Occipital lobe (tissue), 2 donors: ENCODE data around the gene LCMT1. TPM values are rescaled to one million over a fixed set of nuclear protein-coding genes. Genes with fewer than 3 reads are reported as not detected.
"Not testable (repeated sequence)": the region's sequence is repeated elsewhere in the genome, so short reads cannot be mapped to it uniquely, and the experiment has no call there.

ENCODE experiments used
- DNase-seq: peaks from one replicate; lab custom pipeline; 2025; lab: John Stamatoyannopoulos, UW
- total RNA-seq: library from RNA; depleted of rRNA; stranded (reverse); fragments of >200 nt; gene quantifications from one replicate; pipeline ENCODE4 v1.2.3, GENCODE V29; 2014

The LCMT1 gene
- total RNA-seq, 1 donor from 2014 or later: 42.3 TPM

- no peak for DNase-seq
These were observed 30.1 kb downstream of the LCMT1 start for GRCh38 chr16:25141648-25142047.

GRCh38 chr16:25143928-25144327 is 32.4 kb downstream of the LCMT1 start:
- DNase-seq: no peak

DNA sequence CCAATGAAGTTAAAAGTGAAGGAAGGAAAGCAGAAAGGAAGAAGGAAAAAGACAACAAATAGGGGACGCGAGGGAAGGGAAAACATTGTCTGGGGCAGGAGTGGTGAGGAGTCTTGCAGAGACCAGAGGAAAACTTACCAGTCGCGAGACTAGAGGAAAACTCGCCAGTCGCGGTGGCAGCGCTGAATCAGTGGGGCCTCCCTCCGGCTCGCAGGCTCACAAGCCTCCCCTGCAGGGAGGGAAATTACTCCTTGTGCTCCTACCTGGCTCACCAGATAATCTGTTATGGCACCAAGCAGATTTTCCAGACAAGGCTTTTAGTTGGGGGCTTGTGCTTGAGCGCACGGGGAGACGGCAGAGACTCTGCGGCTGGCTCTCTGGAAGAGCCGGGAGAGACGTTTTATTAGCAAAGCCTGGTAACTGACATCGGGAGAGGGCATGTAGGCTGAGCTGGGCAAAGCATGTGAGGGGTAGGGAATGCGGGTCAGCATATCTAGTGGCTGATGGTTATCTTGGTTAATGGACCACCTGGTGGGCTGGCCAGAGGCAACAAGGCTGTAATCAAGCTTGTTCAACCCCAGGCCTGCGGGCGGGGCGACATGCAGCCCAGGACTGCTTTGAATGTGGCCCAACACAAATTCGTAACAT is 37.1 kb downstream of the LCMT1 start:
- DNase-seq: no peak

DNA sequence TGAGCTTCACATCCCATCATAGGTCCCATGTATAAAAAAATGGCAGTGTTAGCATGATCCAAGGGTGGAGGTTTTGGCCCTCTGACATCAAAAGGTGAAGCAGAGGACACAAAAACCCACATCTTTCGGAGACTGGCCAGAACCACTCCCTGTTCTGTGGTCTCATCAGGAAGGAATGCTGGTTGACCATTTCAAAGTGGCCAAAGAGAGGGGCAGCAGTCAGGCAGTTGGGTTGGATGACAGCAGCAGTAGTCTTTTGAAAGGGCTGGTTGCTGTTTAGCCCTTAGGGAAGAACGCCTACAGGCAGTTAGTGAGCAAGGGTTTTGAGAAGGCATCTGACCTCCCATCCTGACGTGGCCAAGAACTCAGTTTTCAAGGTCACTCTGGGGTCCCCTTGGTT is 40.5 kb downstream of the LCMT1 start:
- no peak for DNase-seq

GRCh38 chr16:25155553-25156460 is 44.3 kb downstream of the LCMT1 start:
- no peak for DNase-seq

DNA sequence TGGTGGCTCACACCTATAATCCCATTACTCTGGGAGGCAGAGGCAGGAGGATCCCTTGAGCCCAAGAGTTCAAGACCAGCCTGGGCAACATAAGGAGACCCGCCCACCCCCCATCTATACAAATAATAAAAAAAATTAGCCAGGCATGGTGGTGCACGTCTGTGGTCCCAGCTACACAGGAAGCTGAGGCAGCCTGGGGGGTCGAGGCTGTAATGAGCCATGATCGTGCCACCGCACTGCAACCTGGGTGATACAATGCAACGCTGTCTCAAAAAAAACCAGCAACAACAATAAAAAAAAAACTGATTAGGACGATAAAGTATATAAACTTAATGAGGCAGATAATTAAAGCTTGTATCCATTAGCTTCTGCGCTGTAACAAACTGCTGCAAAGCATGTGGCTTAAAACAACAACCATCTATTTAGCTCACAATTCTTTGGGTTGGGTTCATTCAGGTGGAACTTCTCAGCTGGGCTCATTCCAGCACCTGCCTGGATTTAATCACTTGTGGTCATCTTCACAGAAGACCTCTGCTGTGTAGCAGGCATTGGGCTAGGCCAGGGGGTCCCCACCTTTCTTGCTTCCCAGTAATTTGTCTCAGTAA is 45.8 kb downstream of the LCMT1 start:
- no peak for DNase-seq

- DNase-seq: no peak
These were observed 46.9 kb downstream of the LCMT1 start for GRCh38 chr16:25158401-25158800.

DNA sequence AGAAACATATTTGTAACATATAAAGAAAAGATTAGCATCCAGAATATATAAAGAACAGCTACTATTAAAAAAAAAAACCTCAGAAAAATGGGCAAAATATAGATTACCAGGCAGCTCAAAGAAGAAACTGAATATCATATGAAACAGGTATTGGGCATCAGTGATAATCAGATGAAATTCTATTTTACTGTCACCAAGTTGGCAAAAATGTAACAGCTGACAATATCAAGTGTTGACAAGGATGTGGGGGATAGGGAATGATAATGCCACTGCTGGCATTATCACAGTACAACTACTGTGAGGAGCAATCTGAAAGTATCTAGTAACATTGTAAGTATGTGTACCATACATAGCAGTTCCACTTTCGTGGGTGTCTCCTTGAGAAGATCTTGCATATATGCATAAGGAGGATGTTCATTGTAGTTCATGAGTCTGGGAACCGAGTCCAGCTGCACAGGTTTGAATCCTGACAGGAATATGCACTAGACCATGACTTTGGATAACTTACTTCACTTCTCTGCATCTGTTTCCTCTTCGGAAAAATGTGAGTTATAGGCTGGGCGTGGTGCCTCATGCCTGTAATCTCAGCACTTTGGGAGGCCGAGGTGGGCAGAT is 50.3 kb downstream of the LCMT1 start:
- no peak for DNase-seq

GRCh38 chr16:25163683-25164082 is 52.1 kb downstream of the LCMT1 start:
- DNase-seq: no peak

- no peak for DNase-seq
These were observed 53.7 kb downstream of the LCMT1 start for GRCh38 chr16:25165284-25165683.

DNA sequence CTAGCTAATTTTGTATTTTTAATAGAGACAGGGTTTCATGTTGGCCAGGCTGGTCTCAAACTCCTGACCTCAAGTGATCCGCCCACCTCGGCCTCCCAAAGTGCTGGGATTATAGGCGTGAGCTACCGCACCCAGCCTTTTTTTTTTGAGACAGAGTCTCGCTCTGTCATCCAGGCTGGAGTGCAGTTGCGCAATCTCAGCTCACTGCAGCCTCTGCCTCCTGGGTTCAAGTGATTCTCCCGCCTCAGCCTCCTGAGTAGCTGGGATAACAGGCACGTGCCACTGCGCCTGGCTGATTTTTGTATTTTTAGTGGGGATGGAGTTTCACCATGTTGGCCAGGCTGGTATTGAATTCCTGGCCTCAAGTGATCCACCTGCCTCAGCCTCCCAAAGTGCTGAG is 56.4 kb downstream of the LCMT1 start:
- DNase-seq: not testable (repeated sequence)

DNA sequence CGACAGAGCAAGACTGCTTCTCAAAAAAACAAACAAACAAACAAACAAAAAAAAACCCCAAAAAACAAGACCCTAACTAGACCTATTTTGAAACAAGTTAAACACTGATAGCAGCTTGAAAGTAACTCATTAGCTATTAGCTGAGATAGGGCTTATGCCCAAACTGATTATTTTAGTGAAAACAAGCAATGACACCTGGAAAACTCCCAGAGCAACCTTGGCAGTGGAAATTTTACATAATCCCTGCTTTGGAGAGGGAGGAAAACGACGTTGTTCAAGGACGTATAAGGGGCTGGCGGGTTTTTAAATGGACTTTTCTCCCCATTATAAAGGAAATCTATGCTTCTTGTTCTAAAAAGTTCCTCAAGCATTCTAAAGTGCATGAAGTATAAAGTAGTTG is 59.8 kb downstream of the LCMT1 start:
- no peak for DNase-seq

- no peak for DNase-seq
These were observed 61.3 kb downstream of the LCMT1 start for GRCh38 chr16:25172831-25173230.

GRCh38 chr16:25174285-25174684 is 62.7 kb downstream of the LCMT1 start:
- DNase-seq: no peak

GRCh38 chr16:25176136-25176535 is 64.6 kb downstream of the LCMT1 start:
- DNase-seq: no peak

GRCh38 chr16:25177512-25177830 is 65.9 kb downstream of the LCMT1 start:
- no peak for DNase-seq

GRCh38 chr16:25177831-25178688 is 66.5 kb downstream of the LCMT1 start:
- DNase-seq: no peak

DNA sequence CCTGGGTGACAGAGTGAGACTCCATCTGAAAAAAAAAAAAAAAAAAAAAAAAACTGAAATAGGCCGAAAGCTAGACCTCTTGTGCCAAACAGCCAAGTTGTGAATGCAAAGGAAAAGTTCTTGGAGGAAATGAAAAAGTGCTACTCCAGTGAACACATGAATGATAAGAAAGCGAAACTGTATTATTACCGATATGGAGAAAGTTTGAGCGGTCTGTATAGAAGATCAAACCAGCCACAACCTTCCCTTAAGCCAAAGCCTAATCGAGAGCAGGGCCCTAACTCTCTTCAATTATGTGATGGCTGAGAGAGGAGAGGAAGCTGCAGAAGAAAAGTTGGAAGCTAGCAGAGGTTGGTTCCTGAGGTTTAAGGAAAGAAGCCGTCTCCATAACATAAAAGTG is 69.7 kb downstream of the LCMT1 start:
- not testable (repeated sequence) for DNase-seq

GRCh38 chr16:25184771-25185170 is 73.2 kb downstream of the LCMT1 start:
- DNase-seq: no peak

DNA sequence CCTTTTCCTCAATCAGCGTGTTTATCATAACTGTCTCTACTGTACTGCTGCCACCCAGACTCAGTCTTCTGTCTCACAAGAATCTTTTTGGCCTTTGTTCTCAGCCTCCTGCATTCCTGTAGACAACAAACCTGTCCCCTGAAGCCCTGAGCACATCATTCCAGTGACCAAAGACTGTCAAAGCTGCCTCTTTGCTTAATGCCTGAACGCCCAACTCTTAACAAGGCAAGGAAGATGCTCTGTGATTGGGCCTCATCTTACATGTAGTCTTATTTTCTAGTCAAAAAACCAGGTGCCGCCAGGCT is 75.9 kb downstream of the LCMT1 start:
- DNase-seq: no peak

- no peak for DNase-seq
These were observed 77.8 kb downstream of the LCMT1 start for GRCh38 chr16:25189305-25189704.
